ENCODE data around the gene GPC3. TPM values are rescaled to one million over a fixed set of nuclear protein-coding genes. Genes with fewer than 3 reads are reported as not detected.
"Not testable (repeated sequence)": the region's sequence is repeated elsewhere in the genome, so short reads cannot be mapped to it uniquely, and the experiment has no call there.

Gene GPC3
- total and polyA plus RNA-seq, 4 experiments from 2014 or later = 0.20 to 2.4 (median 0.22) TPM; not detected in 1

GRCh38 chrX:133530960-133531359, 454.4 kb downstream of the GPC3 start:
- no peak for DNase-seq
- Mint-ChIP-seq H3K4me1 (no peaks in the 10 kb centered on the region), H3K27ac (no peak overlapping the region), H3K4me3 (no peak overlapping the region), H3K36me3 (no peaks in the 10 kb centered on the region), H3K9me3 (no peaks in the 10 kb centered on the region), H3K27me3 (no peaks in the 10 kb centered on the region)
- CTCF ChIA-PET (ENCODE audit: partially characterized antibody) = no interaction called here
- H3K27ac ChIP-seq (ENCODE audit: low read depth, low read length) = no peak overlapping the region
- no peaks in the 10 kb centered on the region for H3K9me3 ChIP-seq (ENCODE audit: control insufficient read depth in 1 of 2, low read length in 2 of 2)
- H3K4me3 ChIP-seq (ENCODE audit: low read length in 2 of 2) = no peak overlapping the region
- no peaks in the 10 kb centered on the region for H3K4me1 ChIP-seq (ENCODE audit: insufficient read depth, low read length)
- H3K27me3 ChIP-seq (ENCODE audit: insufficient read depth, low read length) = no peaks in the 10 kb centered on the region
- intact Hi-C loops (cut with micrococcal nuclease) = no loop called here
- POLR2A ChIA-PET (ENCODE audit: partially characterized antibody) = no interaction called here
- no peaks in the 10 kb centered on the region for H3K36me3 ChIP-seq (ENCODE audit: insufficient read depth, low read length)

GRCh38 chrX:133529578-133529977, 455.8 kb downstream of the GPC3 start:
- no peaks in the 10 kb centered on the region for H3K9me3 ChIP-seq (ENCODE audit: control insufficient read depth in 1 of 2, low read length in 2 of 2)
- ChIA-PET CTCF (ENCODE audit: partially characterized antibody) (no interaction called here), POLR2A (ENCODE audit: partially characterized antibody) (no interaction called here)
- H3K27ac Mint-ChIP-seq = no peak overlapping the region
- no peaks in the 10 kb centered on the region for H3K27me3 Mint-ChIP-seq
- H3K4me1 ChIP-seq (ENCODE audit: insufficient read depth, low read length) = no peaks in the 10 kb centered on the region
- DNase-seq = no peak
- no peaks in the 10 kb centered on the region for H3K36me3 ChIP-seq (ENCODE audit: insufficient read depth, low read length)
- no peaks in the 10 kb centered on the region for H3K9me3 Mint-ChIP-seq
- no peaks in the 10 kb centered on the region for H3K27me3 ChIP-seq (ENCODE audit: insufficient read depth, low read length)
- no peaks in the 10 kb centered on the region for H3K36me3 Mint-ChIP-seq
- no peak overlapping the region for H3K4me3 ChIP-seq (ENCODE audit: low read length in 2 of 2)
- no peak overlapping the region for H3K4me3 Mint-ChIP-seq
- no peaks in the 10 kb centered on the region for H3K4me1 Mint-ChIP-seq
- intact Hi-C loops (cut with micrococcal nuclease) = no loop called here
- H3K27ac ChIP-seq (ENCODE audit: low read depth, low read length) = no peak overlapping the region

DNA sequence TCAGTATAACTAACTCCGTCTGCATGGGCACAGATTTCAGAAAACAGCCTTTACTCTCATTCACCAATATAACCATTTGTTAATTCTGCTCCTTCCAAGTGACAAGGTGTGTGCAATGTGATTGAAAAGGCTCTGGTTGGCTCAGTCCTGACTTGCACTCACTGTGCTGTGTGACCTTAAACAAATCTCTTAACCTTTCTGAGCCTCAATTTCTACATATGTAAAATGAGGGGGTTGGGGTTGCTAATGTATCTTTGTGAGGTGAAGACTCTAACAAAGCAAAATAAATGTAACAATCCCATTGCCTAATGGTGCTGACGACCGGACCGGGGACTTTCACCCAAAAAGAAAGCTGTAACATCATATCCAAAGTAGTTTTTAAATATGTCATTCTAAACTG, 457.6 kb downstream of the GPC3 start:
- POLR2A ChIA-PET (ENCODE audit: partially characterized antibody) = no interaction called here
- Mint-ChIP-seq H3K4me3 (no peak overlapping the region), H3K4me1 (no peaks in the 10 kb centered on the region), H3K9me3 (no peaks in the 10 kb centered on the region), H3K27ac (no peak overlapping the region), H3K36me3 (no peaks in the 10 kb centered on the region), H3K27me3 (no peaks in the 10 kb centered on the region)
- no peaks in the 10 kb centered on the region for H3K27me3 ChIP-seq (ENCODE audit: insufficient read depth, low read length)
- H3K9me3 ChIP-seq (ENCODE audit: control insufficient read depth in 1 of 2, low read length in 2 of 2) = no peaks in the 10 kb centered on the region
- H3K27ac ChIP-seq (ENCODE audit: low read depth, low read length) = no peak overlapping the region
- no peaks in the 10 kb centered on the region for H3K36me3 ChIP-seq (ENCODE audit: insufficient read depth, low read length)
- no peak for DNase-seq
- CTCF ChIA-PET (ENCODE audit: partially characterized antibody) = no interaction called here
- intact Hi-C loops (cut with micrococcal nuclease) = no loop called here
- H3K4me3 ChIP-seq (ENCODE audit: low read length in 2 of 2) = no peak overlapping the region
- no peaks in the 10 kb centered on the region for H3K4me1 ChIP-seq (ENCODE audit: insufficient read depth, low read length)

DNA sequence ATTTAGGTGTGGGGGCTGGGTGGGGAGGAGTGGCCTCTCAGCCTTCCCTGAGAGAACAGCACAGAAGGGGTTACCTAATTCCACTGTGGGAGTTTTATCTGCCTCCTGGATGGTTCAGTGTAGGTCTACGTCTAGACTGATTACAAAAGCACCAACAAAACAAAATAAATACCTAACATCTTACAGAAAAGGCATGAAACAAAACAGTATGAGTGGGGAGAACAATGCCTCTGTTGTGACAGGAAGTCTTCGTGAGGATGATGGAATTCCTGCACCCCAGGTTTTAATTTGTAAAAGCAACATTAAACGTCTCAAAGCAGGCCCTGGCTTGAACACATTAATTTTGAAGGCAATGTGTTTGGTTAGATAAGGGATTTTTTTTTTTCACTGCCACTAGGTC, 458.0 kb downstream of the GPC3 start:
- CTCF ChIA-PET (ENCODE audit: partially characterized antibody) = no interaction called here
- no peak for DNase-seq
- Histone ChIP-seq H3K9me3 (ENCODE audit: control insufficient read depth in 1 of 2, low read length in 2 of 2) (no peaks in the 10 kb centered on the region), H3K27me3 (ENCODE audit: insufficient read depth, low read length) (no peaks in the 10 kb centered on the region), H3K4me3 (ENCODE audit: low read length in 2 of 2) (no peak overlapping the region), H3K4me1 (ENCODE audit: insufficient read depth, low read length) (no peaks in the 10 kb centered on the region), H3K36me3 (ENCODE audit: insufficient read depth, low read length) (no peaks in the 10 kb centered on the region), H3K27ac (ENCODE audit: low read depth, low read length) (no peak overlapping the region)
- H3K9me3 Mint-ChIP-seq = no peaks in the 10 kb centered on the region
- no peak overlapping the region for H3K4me3 Mint-ChIP-seq
- H3K36me3 Mint-ChIP-seq = no peaks in the 10 kb centered on the region
- no peaks in the 10 kb centered on the region for H3K27me3 Mint-ChIP-seq
- no peak overlapping the region for H3K27ac Mint-ChIP-seq
- POLR2A ChIA-PET (ENCODE audit: partially characterized antibody) = no interaction called here
- no peaks in the 10 kb centered on the region for H3K4me1 Mint-ChIP-seq
- intact Hi-C loops (cut with micrococcal nuclease) = no loop called here

- CTCF ChIA-PET (ENCODE audit: partially characterized antibody); intact Hi-C loops (cut with micrococcal nuclease); H3K4me1 ChIP-seq (ENCODE audit: insufficient read depth, low read length); POLR2A ChIA-PET (ENCODE audit: partially characterized antibody); H3K36me3 ChIP-seq (ENCODE audit: insufficient read depth, low read length); H3K4me3 ChIP-seq (ENCODE audit: low read length in 2 of 2); H3K9me3 Mint-ChIP-seq; H3K27me3 Mint-ChIP-seq; DNase-seq; H3K36me3 Mint-ChIP-seq; H3K27ac ChIP-seq (ENCODE audit: low read depth, low read length); H3K4me1 Mint-ChIP-seq; H3K27ac Mint-ChIP-seq; H3K27me3 ChIP-seq (ENCODE audit: insufficient read depth, low read length); H3K4me3 Mint-ChIP-seq; H3K9me3 ChIP-seq (ENCODE audit: control insufficient read depth in 1 of 2, low read length in 2 of 2): not testable (repeated sequence)
Measured at GRCh38 chrX:133526773-133527172, 458.6 kb downstream of the GPC3 start.

DNA sequence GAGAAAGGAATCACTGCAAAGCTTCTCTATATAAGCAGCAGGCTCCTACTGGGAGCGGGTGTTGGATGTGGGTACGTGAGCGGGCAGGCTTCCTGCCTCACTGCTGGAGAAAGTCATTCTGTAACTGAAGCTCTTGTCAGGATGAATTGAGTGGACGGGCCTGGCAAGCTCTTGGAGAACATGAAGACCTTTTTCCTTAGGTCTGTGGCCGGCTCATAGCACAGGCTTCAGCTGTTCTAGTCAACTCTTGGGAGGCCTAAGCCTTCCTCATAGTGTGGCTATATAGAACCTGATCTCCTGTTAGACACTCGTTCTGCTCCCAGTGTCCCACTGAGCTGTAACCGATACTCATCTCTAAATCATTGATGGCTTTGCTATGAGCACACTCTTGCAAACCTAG, 461.9 kb downstream of the GPC3 start:
- intact Hi-C loops (cut with micrococcal nuclease) = no loop called here
- Mint-ChIP-seq H3K4me3 (no peak overlapping the region), H3K9me3 (no peaks in the 10 kb centered on the region), H3K27me3 (no peaks in the 10 kb centered on the region), H3K27ac (no peak overlapping the region), H3K4me1 (no peaks in the 10 kb centered on the region), H3K36me3 (no peaks in the 10 kb centered on the region)
- no peaks in the 10 kb centered on the region for H3K36me3 ChIP-seq (ENCODE audit: insufficient read depth, low read length)
- CTCF ChIA-PET (ENCODE audit: partially characterized antibody) = no interaction called here
- H3K9me3 ChIP-seq (ENCODE audit: control insufficient read depth in 1 of 2, low read length in 2 of 2) = no peaks in the 10 kb centered on the region
- H3K4me1 ChIP-seq (ENCODE audit: insufficient read depth, low read length) = no peaks in the 10 kb centered on the region
- POLR2A ChIA-PET (ENCODE audit: partially characterized antibody) = no interaction called here
- no peaks in the 10 kb centered on the region for H3K27me3 ChIP-seq (ENCODE audit: insufficient read depth, low read length)
- DNase-seq = no peak
- no peak overlapping the region for H3K27ac ChIP-seq (ENCODE audit: low read depth, low read length)
- no peak overlapping the region for H3K4me3 ChIP-seq (ENCODE audit: low read length in 2 of 2)

DNA sequence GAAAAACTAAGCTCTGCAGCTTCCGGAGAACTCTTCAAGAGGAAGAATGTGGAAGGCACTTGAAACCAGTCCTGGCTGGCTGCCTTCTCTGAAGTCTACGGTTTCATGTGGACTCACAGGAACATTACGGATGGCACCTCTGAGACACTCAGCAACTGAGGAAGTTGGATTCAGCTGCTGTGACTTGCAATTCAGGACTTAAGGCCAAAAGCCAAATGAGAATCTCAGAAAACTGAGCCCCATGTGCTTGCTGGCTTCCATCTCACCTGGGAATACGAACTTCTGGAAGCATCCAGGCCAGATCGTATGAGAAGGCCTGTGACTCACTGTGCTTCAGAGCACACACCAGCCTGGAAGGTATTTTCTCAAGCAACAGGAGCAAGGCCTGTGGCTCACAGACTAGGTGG, 462.3 kb downstream of the GPC3 start:
- H3K27me3 ChIP-seq (ENCODE audit: insufficient read depth, low read length) = no peaks in the 10 kb centered on the region
- H3K36me3 ChIP-seq (ENCODE audit: insufficient read depth, low read length) = no peaks in the 10 kb centered on the region
- H3K4me1 ChIP-seq (ENCODE audit: insufficient read depth, low read length) = no peaks in the 10 kb centered on the region
- ChIA-PET POLR2A (ENCODE audit: partially characterized antibody) (no interaction called here), CTCF (ENCODE audit: partially characterized antibody) (no interaction called here)
- no peak for DNase-seq
- Mint-ChIP-seq H3K27me3 (no peaks in the 10 kb centered on the region), H3K36me3 (no peaks in the 10 kb centered on the region), H3K4me3 (no peak overlapping the region), H3K4me1 (no peaks in the 10 kb centered on the region), H3K9me3 (no peaks in the 10 kb centered on the region), H3K27ac (no peak overlapping the region)
- H3K4me3 ChIP-seq (ENCODE audit: low read length in 2 of 2) = no peak overlapping the region
- H3K27ac ChIP-seq (ENCODE audit: low read depth, low read length) = no peak overlapping the region
- intact Hi-C loops (cut with micrococcal nuclease) = no loop called here
- no peaks in the 10 kb centered on the region for H3K9me3 ChIP-seq (ENCODE audit: control insufficient read depth in 1 of 2, low read length in 2 of 2)

DNA sequence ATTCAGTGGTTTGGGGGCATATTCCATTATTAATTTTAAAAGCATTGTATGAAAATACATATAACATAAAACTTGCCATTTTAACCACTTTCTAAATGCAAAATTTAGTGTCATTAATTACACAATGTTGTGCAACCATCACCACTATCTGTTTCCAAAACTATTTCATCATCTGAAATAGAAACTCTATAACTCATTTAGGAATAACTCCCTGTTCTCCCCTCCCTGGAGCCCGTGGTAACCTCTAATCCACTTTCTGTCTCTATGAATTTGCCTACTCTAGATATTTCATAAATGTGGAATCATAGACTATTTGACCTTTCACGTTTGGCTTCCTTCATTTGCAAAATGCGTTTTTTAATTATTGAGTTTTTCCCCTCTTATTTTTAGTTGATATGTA, 468.7 kb downstream of the GPC3 start:
- Histone ChIP-seq H3K27me3 (ENCODE audit: insufficient read depth, low read length) (no peaks in the 10 kb centered on the region), H3K27ac (ENCODE audit: low read depth, low read length) (no peak overlapping the region), H3K4me3 (ENCODE audit: low read length in 2 of 2) (no peak overlapping the region), H3K36me3 (ENCODE audit: insufficient read depth, low read length) (no peaks in the 10 kb centered on the region), H3K4me1 (ENCODE audit: insufficient read depth, low read length) (no peaks in the 10 kb centered on the region), H3K9me3 (ENCODE audit: control insufficient read depth in 1 of 2, low read length in 2 of 2) (no peaks in the 10 kb centered on the region)
- ChIA-PET POLR2A (ENCODE audit: partially characterized antibody) (no interaction called here), CTCF (ENCODE audit: partially characterized antibody) (no interaction called here)
- peaks cover 0 to 2% (median 0%) of the 10 kb centered on the region in 8 donors for H3K9me3 Mint-ChIP-seq
- no peaks in the 10 kb centered on the region for H3K27me3 Mint-ChIP-seq
- no peak overlapping the region for H3K4me3 Mint-ChIP-seq
- H3K4me1 Mint-ChIP-seq = no peaks in the 10 kb centered on the region
- no peaks in the 10 kb centered on the region for H3K36me3 Mint-ChIP-seq
- no peak overlapping the region for H3K27ac Mint-ChIP-seq
- no peak for DNase-seq
- intact Hi-C loops (cut with micrococcal nuclease) = no loop called here

Measured in CD4-positive, alpha-beta memory T cell (primary cell).